A549 (cell line): ENCODE results near the gene ATP8A2. TPM values are rescaled to one million over a fixed set of nuclear protein-coding genes. Genes with fewer than 3 reads are reported as not detected.

Experiments used
- ATAC-seq, 2 experiments: fragments of 200-7000 bp in 1 of 2; fragments of >200 bp in 1 of 2; cut with Nextera tagmentation in 1 of 2; cut with Tn5 transposase in 1 of 2; 3 replicates each; pipeline versions ENCODE4 v1.8.0 to v1.9.1; 2018 to 2020; ENCODE audit warnings: mild to moderate bottlenecking in 1 of 2, moderate library complexity in 1 of 2
- CTCF ChIA-PET: fragments of 300-600 bp; sonication (Branson Sonifier 250); formaldehyde crosslinking; extraction: SDS; loops from one replicate; lab custom pipeline; 2021; ENCODE audit warnings: antibody characterized with exemption, inconsistent platforms; lab: Yijun Ruan, JAX
- POLR2A ChIA-PET: fragments of 350-600 bp; formaldehyde crosslinking; extraction: SDS; loops from one replicate; lab custom pipeline; 2021; ENCODE audit warnings: antibody characterized with exemption, inconsistent platforms; lab: Yijun Ruan, JAX
- DNase-seq, 2 experiments: peaks; one replicate each; pipeline versions ENCODE4 v3.0.0 to v3.0.0-alpha.2; 2011 to 2016; ENCODE audit warnings: low read depth in 1 of 2, low spot score in 1 of 2
- FAIRE-seq: peaks from 2 replicates; lab custom pipeline; 2011; peaks lifted over from hg19 to GRCh38; lab: Jason Lieb, UNC
- H3K27ac ChIP-seq, 2 experiments: fragments of >200 bp; sonication (Bioruptor Twin); formaldehyde crosslinking; 3 replicates each; pipeline ENCODE4 v1.5.1; 2016 to 2017
- H3K4me1 ChIP-seq: fragments of >200 bp; sonication (Bioruptor Twin); formaldehyde crosslinking; 3 replicates; pipeline ENCODE4 v1.6.1; 2016
- H3K4me2 ChIP-seq: fragments of >200 bp; sonication (Bioruptor Twin); formaldehyde crosslinking; 3 replicates; pipeline ENCODE4 v1.6.1; 2016
- H3K4me3 ChIP-seq: fragments of >200 bp; sonication (Bioruptor Twin); formaldehyde crosslinking; 3 replicates; pipeline ENCODE4 v1.5.1; 2016
- H3K9me3 ChIP-seq: fragments of >200 bp; sonication (Bioruptor Twin); formaldehyde crosslinking; 3 replicates; pipeline ENCODE4 v1.6.1; 2016
- BHLHE40 ChIP-seq: IDR thresholded peaks from 2 replicates; pipeline ENCODE4 v1.6.1; 2012; ENCODE audit warnings: low read depth, low read length, inconsistent platforms
- CHD4 ChIP-seq: fragments of 200-600 bp; sonication (generic); IDR thresholded peaks from 2 replicates; pipeline ENCODE4 v1.6.1; 2016; ENCODE audit warnings: antibody characterized with exemption, mild to moderate bottlenecking, borderline replicate concordance
- E2F6 ChIP-seq: IDR thresholded peaks from 2 replicates; pipeline ENCODE4 v1.6.1; 2012; ENCODE audit warnings: low read depth, borderline replicate concordance
- EHF ChIP-seq: fragments of 250-450 bp; sonication (Bioruptor Pico); IDR thresholded peaks from 2 replicates; pipeline ENCODE4 v1.5.0; 2020; ENCODE audit warnings: mild to moderate bottlenecking
- ELK1 ChIP-seq: fragments of 150-350 bp; IDR thresholded peaks from 2 replicates; pipeline ENCODE4 v1.6.1; 2014; ENCODE audit warnings: low read depth, mild to moderate bottlenecking, low read length
- ESRRA ChIP-seq: fragments of 150-350 bp; IDR thresholded peaks from 2 replicates; pipeline ENCODE4 v1.6.1; 2014; ENCODE audit warnings: mild to moderate bottlenecking, low read length, borderline replicate concordance
- FOSB ChIP-seq: fragments of 250-450 bp; sonication (Bioruptor Pico); IDR thresholded peaks from 2 replicates; pipeline ENCODE4 v1.5.0; 2020; ENCODE audit warnings: mild to moderate bottlenecking, moderate library complexity
- FOSL2 ChIP-seq, 2 experiments: fragments of 450-650 bp in 1 of 2; fragments of >200 bp in 1 of 2; sonication (Bioruptor Twin) in 1 of 2; formaldehyde crosslinking; IDR thresholded peaks; 2 replicates each; pipeline versions ENCODE4 v1.5.0 to v1.6.1; 2016 to 2020; ENCODE audit warnings: mild to moderate bottlenecking in 1 of 2, moderate library complexity in 1 of 2
- GATA3 ChIP-seq: IDR thresholded peaks from 2 replicates; pipeline ENCODE4 v1.6.1; 2012; ENCODE audit warnings: borderline replicate concordance
- HES2 ChIP-seq: fragments of >200 bp; sonication (Bioruptor Twin); formaldehyde crosslinking; IDR thresholded peaks from 2 replicates; pipeline ENCODE4 v1.6.1; 2016
- HEYL ChIP-seq: fragments of 250-450 bp; sonication (Bioruptor Pico); IDR thresholded peaks from 2 replicates; pipeline ENCODE4 v1.8.0; 2021; ENCODE audit warnings: mild to moderate bottlenecking, moderate library complexity
- HOXA7 ChIP-seq: fragments of 250-450 bp; sonication (Bioruptor Pico); IDR thresholded peaks from 2 replicates; pipeline ENCODE4 v1.5.0; 2020; ENCODE audit warnings: mild to moderate bottlenecking, moderate library complexity
- JUN ChIP-seq, 2 experiments: fragments of >200 bp; sonication (Bioruptor Twin); formaldehyde crosslinking; IDR thresholded peaks; 2 replicates in 1 of 2; 3 replicates in 1 of 2; pipeline ENCODE4 v1.6.1; 2016 to 2017
- JUNB ChIP-seq: fragments of >200 bp; sonication (Bioruptor Twin); formaldehyde crosslinking; IDR thresholded peaks from 2 replicates; pipeline ENCODE4 v1.6.1; 2016
- KDM5A ChIP-seq: fragments of 200-600 bp; sonication (generic); IDR thresholded peaks from 2 replicates; pipeline ENCODE4 v1.6.1; 2016; ENCODE audit warnings: antibody characterized with exemption, mild to moderate bottlenecking
- MAFK ChIP-seq: fragments of 450-650 bp; IDR thresholded peaks from 2 replicates; pipeline ENCODE4 v1.6.1; 2014; ENCODE audit not compliant: partially characterized antibody
- MAZ ChIP-seq: fragments of 150-350 bp; IDR thresholded peaks from 2 replicates; pipeline ENCODE4 v1.6.1; 2014; ENCODE audit warnings: antibody characterized with exemption, low read depth, low read length, borderline replicate concordance
- NPAS2 ChIP-seq: fragments of 250-450 bp; sonication (Bioruptor Pico); IDR thresholded peaks from 2 replicates; pipeline ENCODE4 v1.8.0; 2022; ENCODE audit warnings: mild to moderate bottlenecking, moderate library complexity, borderline replicate concordance
- POLR2A ChIP-seq: IDR thresholded peaks from 2 replicates; pipeline ENCODE4 v1.6.1; 2012; ENCODE audit warnings: mild to moderate bottlenecking, low read length
- POLR2AphosphoS2 ChIP-seq: conservative IDR thresholded peaks from 2 replicates; pipeline ENCODE4 v1.6.1; 2012; ENCODE audit warnings: low read length, improper control_type of control experiment, inconsistent platforms
- RFX5 ChIP-seq: fragments of 450-650 bp; IDR thresholded peaks from 2 replicates; pipeline ENCODE4 v1.7.1; 2014; ENCODE audit warnings: antibody characterized with exemption, mild to moderate bottlenecking, moderate library complexity
- SREBF2 ChIP-seq: fragments of 450-650 bp; IDR thresholded peaks from 2 replicates; pipeline ENCODE4 v1.6.1; 2014; ENCODE audit warnings: mild to moderate bottlenecking, moderate library complexity
- TFCP2L1 ChIP-seq: fragments of 250-450 bp; sonication (Bioruptor Pico); IDR thresholded peaks from 2 replicates; pipeline ENCODE4 v1.5.0; 2021; ENCODE audit warnings: mild to moderate bottlenecking
- TP53 ChIP-seq: fragments of 250-450 bp; sonication (Bioruptor Pico); IDR thresholded peaks from 2 replicates; pipeline ENCODE4 v1.5.0; 2021; ENCODE audit warnings: mild to moderate bottlenecking, moderate library complexity
- USF2 ChIP-seq: fragments of 450-650 bp; IDR thresholded peaks from 2 replicates; pipeline ENCODE4 v1.6.1; 2014; ENCODE audit warnings: antibody characterized with exemption
- ZSCAN20 ChIP-seq: fragments of 250-450 bp; sonication (Bioruptor Pico); IDR thresholded peaks from 2 replicates; pipeline ENCODE4 v1.8.0; 2022; ENCODE audit warnings: mild to moderate bottlenecking, moderate library complexity
- whole genome bisulfite sequencing: methylation state at CpG from one replicate; pipeline ENCODE4 v1.1.6; 2017; ENCODE audit errors: missing lambda C conversion rate; 5-methylcytosine and 5-hydroxymethylcytosine counted together
- polyA plus RNA-seq, 4 experiments: library from polyadenylated mRNA; depleted of rRNA in 3 of 4; stranded (reverse); fragments of >200 nt; fragmentation: RNase III in 1 of 4; extraction: RNeasy Plus Mini Kit Qiagen cat#74134 plus additional on column Dnase treatment in 1 of 4; gene quantifications; 2 replicates in 3 of 4; 3 replicates in 1 of 4; pipeline ENCODE4 v1.2.3, GENCODE V29; 2011 to 2017
- TF ChIP-seq, protein P1 (sequence below): IDR thresholded peaks from 2 replicates; pipeline ENCODE4 v1.6.1; 2012

ATP8A2 gene
- polyA plus RNA-seq, 2 of the 4 experiments (the other 2 are of a cell fraction), result 0.03 TPM; not detected in 1

DNA sequence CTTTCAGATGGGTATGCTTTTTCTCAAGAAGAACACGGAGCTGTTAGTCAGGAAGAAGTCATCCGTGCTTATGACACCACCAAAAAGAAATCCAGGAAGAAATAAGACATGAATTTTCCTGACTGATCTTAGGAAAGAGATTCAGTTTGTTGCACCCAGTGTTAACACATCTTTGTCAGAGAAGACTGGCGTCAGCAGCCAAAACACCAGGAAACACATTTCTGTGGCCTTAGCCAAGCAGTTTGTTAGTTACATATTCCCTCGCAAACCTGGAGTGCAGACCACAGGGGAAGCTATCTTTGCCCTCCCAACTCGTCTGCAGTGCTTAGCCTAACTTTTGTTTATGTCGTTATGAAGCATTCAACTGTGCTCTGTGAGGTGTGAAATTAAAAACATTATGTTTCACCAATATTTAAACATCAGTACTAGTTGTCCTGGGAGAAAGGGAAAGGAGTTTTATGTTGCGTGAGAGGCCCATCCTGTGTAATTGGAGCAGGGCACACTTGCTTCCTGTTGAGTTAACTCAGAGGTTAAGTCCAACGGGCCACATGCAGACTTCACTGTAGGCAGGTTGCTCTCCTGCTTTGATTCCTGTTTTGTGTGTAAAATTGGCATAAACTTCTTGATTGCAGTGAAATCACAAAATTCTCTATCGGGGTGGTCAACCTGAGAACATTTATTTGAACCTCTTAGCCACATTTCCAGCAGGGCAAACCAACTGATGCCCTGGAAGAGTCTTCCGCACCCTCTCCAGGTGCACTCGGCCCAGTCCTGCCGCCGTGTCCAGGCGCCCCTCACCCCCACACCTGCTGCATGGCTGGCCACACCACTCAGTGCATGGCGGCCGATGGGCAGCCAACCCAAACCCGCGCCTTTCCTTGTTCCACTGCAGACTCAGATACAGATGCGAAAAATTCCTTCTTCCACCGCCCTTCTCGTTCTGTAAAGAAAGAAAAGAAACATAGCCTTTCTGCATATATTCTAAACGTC is 648.4 kb downstream of the ATP8A2 start:
- no peak for TF ChIP-seq HOXA7 (CRISPR knock-in tag)
- TF ChIP-seq ZSCAN20, result no peak
- TF ChIP-seq JUNB, result no peak
- no peak for TF ChIP-seq JUN (IDR thresholded peaks at IDR 0.05)
- no peak for TF ChIP-seq MAZ
- TF ChIP-seq FOSL2 (IDR thresholded peaks at IDR 0.05), result no peak
- TF ChIP-seq FOSL2 (CRISPR knock-in tag; IDR thresholded peaks at IDR 0.05), result no peak
- no peak for TF ChIP-seq FOSB (CRISPR knock-in tag)
- TF ChIP-seq ELK1, result no peak
- TF ChIP-seq MAFK, result no peak
- no peak for TF ChIP-seq E2F6
- no peak for TF ChIP-seq CHD4
- no peak for TF ChIP-seq HES2
- no peak for TF ChIP-seq KDM5A
- no peak for TF ChIP-seq EHF (CRISPR knock-in tag)
- TF ChIP-seq TFCP2L1 (CRISPR knock-in tag), result no peak
- TF ChIP-seq SREBF2, result no peak
- FAIRE-seq (no peak), ATAC-seq (no peak), DNase-seq (no peak)
- no peaks in the 10 kb centered on the region for H3K9me3 ChIP-seq
- CTCF ChIA-PET, result no interaction called here
- H3K4me3 ChIP-seq, result no peak overlapping the region
- H3K4me1 ChIP-seq, result no peaks in the 10 kb centered on the region
- H3K4me2 ChIP-seq, result no peak overlapping the region
- 47% methylated on average over 22 of the region's 22 CpGs for WGBS
- H3K27ac ChIP-seq, result no peak overlapping the region
- POLR2A ChIA-PET, result no interaction called here

GRCh38 chr13:26020891-26021290 is 649.1 kb downstream of the ATP8A2 start:
- Histone ChIP-seq H3K4me3 (no peak overlapping the region), H3K27ac (no peak overlapping the region), H3K9me3 (no peaks in the 10 kb centered on the region), H3K4me2 (no peak overlapping the region), H3K4me1 (no peaks in the 10 kb centered on the region)
- no peak for ATAC-seq
- no peak for FAIRE-seq
- no peak for DNase-seq
- POLR2A ChIA-PET, result no interaction called here
- 40% methylated on average over 7 of the region's 7 CpGs for WGBS
- CTCF ChIA-PET, result no interaction called here
- TF ChIP-seq BHLHE40 (no peak), E2F6 (no peak), ZSCAN20 (no peak), POLR2AphosphoS2 (no peak), POLR2A (no peak), HEYL (CRISPR knock-in tag) (no peak), RFX5 (no peak), ESRRA (no peak), SREBF2 (no peak), MAFK (no peak), USF2 (no peak), GATA3 (no peak), TP53 (CRISPR knock-in tag) (no peak), FOSL2 (IDR thresholded peaks at IDR 0.05) (no peak), FOSL2 (CRISPR knock-in tag; IDR thresholded peaks at IDR 0.05) (no peak), NPAS2 (no peak)
- TF ChIP-seq, protein P1, sequence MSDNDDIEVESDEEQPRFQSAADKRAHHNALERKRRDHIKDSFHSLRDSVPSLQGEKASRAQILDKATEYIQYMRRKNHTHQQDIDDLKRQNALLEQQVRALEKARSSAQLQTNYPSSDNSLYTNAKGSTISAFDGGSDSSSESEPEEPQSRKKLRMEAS, result no peak
